Stimulated activated CD4-positive, alpha-beta T cell treated with anti-CD3 and anti-CD28 coated beads, Interleukin-15, amount 100 ng/mL, for 24 hours (primary cell): ENCODE data around the gene UGT3A2.
"Not testable (repeated sequence)": the region's sequence is repeated elsewhere in the genome, so short reads cannot be mapped to it uniquely, and the experiment has no call there.

Source experiments
- DNase-seq: peaks from one replicate; pipeline ENCODE4 v3.0.0-alpha.2; 2020

UGT3A2 gene

GRCh38 chr5:36052538-36052937 is 14.1 kb downstream of the UGT3A2 start:
- DNase-seq, result no peak

DNA sequence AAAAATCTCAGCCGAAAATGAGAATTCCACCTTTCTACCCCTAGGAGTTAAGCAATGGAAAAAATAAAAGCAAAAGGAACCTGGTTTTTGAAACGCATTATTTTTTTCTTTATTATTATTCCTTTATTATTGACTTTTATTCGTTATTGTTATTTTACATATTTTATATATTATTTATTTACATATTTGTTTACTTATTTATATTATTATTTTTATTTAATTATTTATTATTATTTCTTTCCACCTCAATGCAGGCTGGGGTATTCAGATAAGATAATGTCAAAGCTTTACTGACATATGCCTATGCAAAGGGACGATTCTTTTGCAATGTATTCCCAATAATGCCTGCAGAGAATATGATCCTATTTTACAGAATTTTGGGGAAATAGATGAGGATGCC is 16.7 kb downstream of the UGT3A2 start:
- no peak for DNase-seq

GRCh38 chr5:36047384-36048160 is 19.1 kb downstream of the UGT3A2 start:
- DNase-seq, result no peak

DNA sequence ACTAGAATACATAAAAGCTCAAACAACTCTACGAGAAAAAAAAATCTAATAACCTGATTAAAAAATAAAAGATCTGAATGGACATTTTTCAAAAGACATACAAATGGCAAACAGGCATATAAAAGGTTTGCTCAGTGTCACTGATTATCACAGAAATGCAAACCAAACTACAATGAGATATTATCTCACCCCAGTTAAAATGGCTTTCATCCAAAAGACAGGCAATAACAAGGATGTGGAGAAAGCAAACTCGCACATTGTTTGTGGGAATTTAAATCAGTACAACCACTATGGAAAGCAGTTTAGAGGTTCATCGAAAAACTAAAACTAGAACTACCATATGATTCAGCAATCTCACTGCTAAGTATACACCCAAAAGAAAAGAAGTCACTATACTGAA is 20.8 kb downstream of the UGT3A2 start:
- no peak for DNase-seq

- no peak for DNase-seq
These were observed 25.2 kb downstream of the UGT3A2 start for GRCh38 chr5:36041537-36041845.

GRCh38 chr5:36040651-36041536 is 25.8 kb downstream of the UGT3A2 start:
- DNase-seq, result no peak

DNA sequence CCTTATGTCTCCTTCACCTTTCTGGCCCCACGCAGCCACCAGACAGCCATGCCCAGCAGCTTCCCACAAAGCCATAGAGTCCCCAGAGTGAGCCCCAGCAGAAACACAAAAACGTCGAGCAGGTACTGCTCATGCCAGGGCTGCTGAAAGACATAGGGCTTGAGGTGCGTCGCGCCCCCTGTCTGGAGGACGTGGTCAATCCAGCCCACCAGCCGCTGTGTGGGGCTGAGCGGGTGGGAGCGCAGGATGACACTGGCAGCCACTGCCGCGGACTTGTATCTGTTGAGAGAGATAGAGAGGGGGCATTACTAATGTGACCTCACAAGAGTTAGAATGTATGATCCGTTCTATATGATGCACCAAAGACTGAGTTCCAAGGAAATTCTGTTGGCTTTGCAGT is 31.0 kb downstream of the UGT3A2 start:
- DNase-seq, result no peak

- DNase-seq, result not testable (repeated sequence)
These were observed 32.0 kb downstream of the UGT3A2 start for GRCh38 chr5:36034536-36035134.

DNA sequence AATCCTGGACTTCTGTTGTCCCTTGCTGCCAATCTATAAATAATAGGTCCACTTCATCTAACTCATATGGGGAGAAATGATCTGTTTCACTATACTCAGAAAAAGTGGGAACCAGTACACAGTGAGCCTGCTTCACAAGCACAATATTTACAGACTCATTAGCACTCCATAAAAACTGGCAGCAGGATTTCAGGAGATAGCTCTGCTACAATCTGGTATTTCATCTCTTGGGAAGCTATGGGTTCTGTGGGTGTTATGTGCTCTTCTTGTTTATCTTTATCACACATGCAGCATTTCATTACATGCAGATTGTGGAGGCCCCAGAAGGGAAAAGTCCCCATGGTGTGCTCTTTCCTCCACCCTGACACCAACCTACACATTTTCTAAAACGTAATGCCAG is 33.2 kb downstream of the UGT3A2 start:
- DNase-seq, result no peak

DNA sequence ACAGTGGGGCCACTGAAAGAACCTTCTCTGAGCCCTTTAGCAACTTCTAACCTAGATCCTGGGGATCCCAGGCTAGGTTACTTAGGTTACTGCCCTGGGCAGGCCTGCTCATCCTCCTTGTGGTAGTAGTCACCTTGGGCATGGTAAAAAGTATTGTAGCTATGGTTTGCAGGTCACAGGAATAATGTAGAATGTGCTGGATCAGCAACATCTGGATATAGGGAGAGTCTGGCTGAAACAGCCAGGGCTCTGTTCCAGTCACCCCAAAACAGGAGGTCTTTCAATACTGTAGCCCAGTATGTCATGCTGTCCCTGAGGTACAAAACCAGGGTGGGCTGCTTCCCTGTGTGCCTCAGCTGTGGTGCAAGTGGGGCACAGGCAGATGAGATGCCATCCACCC is 33.6 kb downstream of the UGT3A2 start:
- DNase-seq, result no peak

DNA sequence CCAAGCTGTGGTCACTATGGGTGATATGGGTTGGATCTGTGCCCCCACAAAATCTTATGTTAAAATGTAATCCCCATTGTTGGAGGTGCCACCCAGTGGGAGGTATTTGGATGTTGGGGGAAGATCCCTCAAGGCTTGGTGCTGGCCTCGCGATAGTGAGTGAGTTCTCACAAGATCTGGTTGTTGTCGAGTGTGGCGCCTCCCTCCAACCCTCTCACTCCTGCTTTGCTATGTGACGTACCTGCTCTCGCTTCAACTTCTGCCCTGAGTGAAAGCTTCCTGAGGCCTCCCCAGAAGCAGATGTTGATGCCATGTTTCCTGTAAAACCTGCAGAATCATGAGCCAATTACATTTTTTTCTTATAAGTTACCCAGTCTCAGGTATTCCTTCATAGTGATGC is 35.5 kb downstream of the UGT3A2 start:
- no peak for DNase-seq

GRCh38 chr5:36029914-36030313 is 36.8 kb downstream of the UGT3A2 start:
- DNase-seq, result no peak

DNA sequence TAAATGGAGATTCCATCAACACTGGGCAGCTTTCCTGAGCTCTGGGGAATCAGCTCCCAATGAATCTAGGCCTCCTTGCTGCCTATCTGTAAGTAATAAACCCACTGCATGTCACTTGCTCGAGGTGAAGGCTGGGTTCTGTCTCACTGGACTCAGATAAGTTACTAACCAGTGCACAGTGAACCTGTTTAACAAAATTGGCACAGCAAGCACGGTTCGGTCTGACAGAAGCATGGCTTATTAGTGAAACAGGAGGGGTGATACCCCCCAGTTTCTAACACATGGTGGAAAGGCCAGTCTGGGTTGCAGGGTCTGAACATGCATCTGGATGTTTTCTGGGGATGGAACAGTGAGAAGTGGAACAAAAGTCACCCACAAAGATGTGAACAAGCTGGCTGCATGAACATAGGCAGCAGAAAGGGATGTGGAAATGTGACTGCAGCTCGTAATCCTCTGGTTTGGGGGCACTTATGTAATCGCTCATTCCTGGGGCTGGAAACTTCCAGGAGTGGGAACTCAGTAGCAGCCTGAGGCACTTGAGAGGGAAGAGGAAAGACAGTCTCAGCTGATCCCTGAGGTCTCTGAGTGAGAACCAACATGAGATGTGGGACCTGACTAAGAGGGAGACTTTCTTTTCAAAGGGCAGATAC is 37.7 kb downstream of the UGT3A2 start:
- no peak for DNase-seq

DNA sequence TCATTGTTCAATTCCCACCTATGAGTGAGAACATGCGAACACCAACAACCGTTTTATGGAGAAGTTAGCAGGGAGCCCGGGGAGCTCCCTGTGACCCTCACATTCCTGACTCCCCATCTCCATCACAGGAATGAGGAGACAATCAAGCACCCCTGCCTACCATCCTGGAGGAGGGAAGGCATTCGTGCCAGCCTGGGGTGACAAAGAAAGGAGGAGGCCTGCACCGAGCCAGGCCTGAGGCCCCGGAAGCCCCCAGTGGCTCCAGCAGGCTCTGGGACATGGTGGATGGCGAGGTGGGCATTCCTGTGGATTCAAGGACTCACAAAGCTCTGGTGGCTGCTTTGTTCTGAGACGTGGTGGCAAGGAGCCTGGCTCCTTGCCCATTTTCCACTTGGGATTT is 39.0 kb downstream of the UGT3A2 start:
- no peak for DNase-seq

- no peak for DNase-seq
These were observed 39.8 kb downstream of the UGT3A2 start for GRCh38 chr5:36026706-36027465.

GRCh38 chr5:36022246-36022645 is 44.4 kb downstream of the UGT3A2 start:
- not testable (repeated sequence) for DNase-seq

DNA sequence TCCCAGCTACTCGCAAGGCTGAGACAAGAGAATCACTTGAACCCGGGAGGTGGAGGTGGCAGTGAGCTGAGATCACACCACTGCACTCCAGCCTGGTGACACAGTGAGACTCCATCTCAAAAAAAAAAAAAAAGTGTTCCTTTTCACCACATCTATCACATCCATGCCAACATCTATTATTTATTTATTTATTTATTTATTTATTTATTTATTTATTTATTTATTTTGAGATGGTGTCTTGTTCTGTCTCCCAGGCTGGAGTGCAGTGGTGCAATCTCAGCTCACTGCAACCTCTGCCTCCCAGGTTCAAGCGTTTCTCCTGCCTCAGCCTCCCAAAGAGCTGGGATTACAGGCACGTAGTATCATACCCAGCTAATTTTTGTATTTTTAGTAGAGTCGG is 47.1 kb downstream of the UGT3A2 start:
- DNase-seq, result not testable (repeated sequence)

DNA sequence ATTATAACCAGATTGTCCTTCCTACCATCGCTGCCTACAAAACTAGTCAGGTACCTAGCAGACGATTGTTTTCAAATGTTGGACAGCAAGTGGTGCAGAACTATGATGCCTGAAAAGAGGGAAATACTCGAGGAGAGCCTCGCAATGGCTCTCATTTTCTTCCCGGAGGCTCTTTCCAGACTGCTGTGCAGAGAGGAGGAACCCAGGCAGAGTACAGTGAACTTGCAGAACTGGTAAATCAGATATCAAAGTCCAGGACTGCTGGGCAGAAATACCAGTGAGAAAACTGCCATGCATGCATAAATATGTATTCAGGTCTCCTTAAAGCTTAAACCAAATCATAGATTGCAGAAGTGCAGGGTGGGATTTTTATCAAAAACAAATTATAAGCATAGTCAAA is 49.1 kb downstream of the UGT3A2 start:
- DNase-seq, result no peak

DNA sequence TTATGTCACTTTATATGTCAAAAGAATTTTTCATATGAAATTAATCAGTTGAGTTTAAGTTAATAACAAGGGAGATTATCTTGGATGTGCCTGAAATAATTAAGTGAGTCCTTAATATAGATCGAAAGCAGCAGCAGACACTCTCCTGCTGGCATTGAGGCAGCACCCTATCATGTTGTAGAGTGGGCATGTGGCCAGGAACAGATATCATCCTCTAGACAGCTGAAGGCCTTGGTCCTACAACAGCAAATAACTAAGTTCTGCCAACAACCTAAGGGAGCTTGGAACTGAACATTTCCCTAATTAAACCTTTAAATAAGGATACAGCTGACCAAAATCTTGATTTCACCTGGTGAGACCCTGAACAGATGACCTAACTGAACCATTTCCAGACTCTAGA is 49.7 kb downstream of the UGT3A2 start:
- no peak for DNase-seq

DNA sequence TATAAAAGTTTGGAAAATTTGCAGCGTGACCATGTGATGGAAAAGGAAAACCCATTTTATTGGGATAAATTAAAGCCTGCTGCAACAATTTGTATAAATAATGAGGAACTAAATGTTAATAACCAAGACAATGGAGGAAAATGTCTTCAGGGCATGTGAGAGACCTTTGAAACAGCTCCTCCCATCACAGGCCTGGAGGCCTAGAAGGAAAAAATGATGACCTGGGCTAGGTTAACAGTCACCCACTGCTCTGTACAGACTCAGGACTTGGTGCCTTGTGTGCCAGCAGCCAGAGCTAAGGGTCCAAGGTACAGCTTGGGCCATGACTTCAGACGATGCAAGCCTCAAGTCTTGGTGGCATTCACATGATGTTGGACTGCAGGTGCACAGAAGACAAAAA is 53.5 kb downstream of the UGT3A2 start:
- DNase-seq, result no peak

DNA sequence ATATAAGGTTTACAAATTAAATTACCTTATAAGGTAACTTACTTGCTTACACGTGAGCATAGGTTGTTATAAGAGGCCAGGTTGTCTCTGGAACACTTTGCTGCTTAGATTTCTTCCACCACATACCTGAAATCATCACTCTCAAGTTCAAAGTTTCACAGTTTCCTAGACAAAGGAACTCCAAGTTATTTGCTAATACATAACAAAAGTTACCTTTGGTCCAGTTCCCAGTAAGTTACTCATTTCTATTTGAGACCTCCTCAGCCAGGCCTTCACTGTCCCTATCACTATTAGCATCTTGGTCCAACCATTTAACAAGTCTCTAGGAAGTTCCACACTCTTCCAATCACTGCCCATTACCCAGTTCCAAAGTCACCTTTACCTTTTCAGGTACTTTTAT is 57.0 kb downstream of the UGT3A2 start:
- no peak for DNase-seq

DNA sequence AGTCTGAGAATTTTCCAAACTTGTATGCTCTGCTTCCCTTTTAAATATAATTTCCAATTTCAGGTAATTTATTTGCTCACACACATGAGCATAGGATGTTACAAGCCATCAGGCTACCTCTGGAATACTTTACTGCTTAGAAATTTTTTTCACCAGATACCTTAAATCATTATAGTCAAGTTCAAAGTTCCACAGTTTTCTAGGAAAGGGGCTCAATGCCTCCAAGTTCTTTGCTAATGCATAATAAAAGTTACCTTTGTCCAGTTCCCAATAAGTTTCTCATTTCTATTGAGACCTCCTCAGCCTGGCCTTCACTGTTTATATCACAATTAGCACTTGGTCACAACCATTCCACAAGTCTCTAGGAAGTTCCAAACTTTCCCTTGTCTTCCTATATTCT is 59.3 kb downstream of the UGT3A2 start:
- no peak for DNase-seq

DNA sequence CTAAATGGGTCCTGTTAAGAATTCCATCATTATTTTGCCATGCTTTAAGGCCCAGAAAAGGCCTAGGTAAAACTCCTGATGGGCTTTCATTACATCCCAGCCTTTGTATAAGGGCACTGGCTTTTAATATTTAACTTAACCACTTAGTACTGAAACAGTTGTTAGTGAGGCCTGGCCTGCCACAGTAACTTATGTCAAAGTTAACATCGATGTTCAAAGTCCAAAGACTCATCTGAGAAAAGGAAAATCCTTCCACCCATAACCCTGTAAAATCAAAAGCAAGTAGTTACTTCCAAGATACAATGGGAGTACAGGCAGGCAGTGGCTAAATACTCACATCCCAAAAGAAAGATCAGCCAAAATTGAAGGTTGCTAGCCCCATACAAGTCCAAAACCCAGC is 60.5 kb downstream of the UGT3A2 start:
- no peak for DNase-seq
